Activated B cell treated with CpG ODN at 0.5 μM for 24 hours (primary cell): ENCODE results near the gene BRSK1. TPM values are rescaled to one million over a fixed set of nuclear protein-coding genes. Genes with fewer than 3 reads are reported as not detected.

ENCODE experiments used
- ATAC-seq: fragments of 200-7000 bp; cut with Tn5 transposase; one replicate; pipeline ENCODE4 v1.10.0; 2021; ENCODE audit warnings: low read depth, mild to moderate bottlenecking, moderate library complexity
- CTCF ChIA-PET: fragments of 350-600 bp; sonication (Branson Sonifier 250); formaldehyde crosslinking; loops from one replicate; lab custom pipeline; 2021; ENCODE audit warnings: antibody characterized with exemption; lab: Charles Lee
- POLR2A ChIA-PET: fragments of 350-600 bp; sonication (Branson Sonifier 250); formaldehyde crosslinking; loops from one replicate; lab custom pipeline; 2021; ENCODE audit warnings: antibody characterized with exemption; lab: Charles Lee
- DNase-seq: peaks from one replicate; pipeline ENCODE4 v3.0.0; 2022
- H3K27ac Mint-ChIP-seq: one replicate; pipeline ENCODE4 v1.8.0; 2020; ENCODE audit warnings: mixed read lengths
- H3K27me3 Mint-ChIP-seq: one replicate; pipeline ENCODE4 v1.8.0; 2021; ENCODE audit warnings: mixed read lengths
- H3K36me3 Mint-ChIP-seq: one replicate; pipeline ENCODE4 v1.8.0; 2021; ENCODE audit warnings: low read depth, mixed read lengths
- H3K4me1 Mint-ChIP-seq: one replicate; pipeline ENCODE4 v1.8.0; 2021; ENCODE audit warnings: mixed read lengths
- H3K4me3 Mint-ChIP-seq: one replicate; pipeline ENCODE4 v1.8.0; 2020; ENCODE audit warnings: mild to moderate bottlenecking, mixed read lengths
- H3K9me3 Mint-ChIP-seq: one replicate; pipeline ENCODE4 v1.8.0; 2020; ENCODE audit warnings: mixed read lengths
- CTCF ChIP-seq: fragments of 200-600 bp; IDR thresholded peaks from one replicate; pipeline ENCODE4 v1.8.0; 2022; ENCODE audit warnings: antibody characterized with exemption, mild to moderate bottlenecking
- intact Hi-C: fragments of 100-400 bp; cut with micrococcal nuclease; formaldehyde crosslinking; loops from one replicate; pipeline ENCODE4 v1.15.1; 2024
- total RNA-seq: library from RNA; stranded (reverse); gene quantifications from 2 replicates; pipeline ENCODE4 v1.2.3, GENCODE V29; 2022

BRSK1 gene
- total RNA-seq, 1 donor from 2014 or later = 2.7 TPM

- CTCF ChIA-PET = interaction anchor here (3.3 kb wide), 1 partner anchor 84 kb away, joined by 14 read pairs; the partner anchor contains the start of gene TMEM238
- H3K27ac Mint-ChIP-seq = no peak overlapping the region
- no peak for ATAC-seq
These were observed 16.2 kb downstream of the BRSK1 start for GRCh38 chr19:55299991-55300390.

GRCh38 chr19:55300886-55301458 is 17.2 kb downstream of the BRSK1 start:
- Mint-ChIP-seq H3K9me3 (no peaks in the 10 kb centered on the region), H3K4me1 (peaks cover 8% of the 10 kb centered on the region), H3K4me3 (peak overlapping the region; percentile 75), H3K27me3 (no peaks in the 10 kb centered on the region), H3K27ac (no peak overlapping the region), H3K36me3 (no peaks in the 10 kb centered on the region)
- DNase-seq = no peak
- POLR2A ChIA-PET = interaction anchor here (0.6 to 2.6 kb wide), 7 partner anchors 18 to 180 kb away, joined by 3 to 26 read pairs (median 7); partner anchors contain the start of genes HSPBP1, KMT5C, PPP6R1 and UBE2S
- no peak for ATAC-seq
- no peak for TF ChIP-seq CTCF
- CTCF ChIA-PET = interaction anchor here (0.7 to 3.3 kb wide), 12 partner anchors 9 to 203 kb away, joined by 3 to 15 read pairs (median 4); partner anchors contain the start of genes KMT5C, TMEM150B and TMEM238
- intact Hi-C loops = loop anchor here (1.0 to 5.0 kb wide), 3 partner anchors 24 to 159 kb away; no protein-coding TSS in a partner anchor

More at GRCh38 chr19:55299991-55300390, 16.2 kb downstream of the BRSK1 start:
- Mint-ChIP-seq H3K4me3 (no peak overlapping the region), H3K27me3 (no peaks in the 10 kb centered on the region), H3K4me1 (peaks cover 8% of the 10 kb centered on the region), H3K9me3 (no peaks in the 10 kb centered on the region), H3K36me3 (no peaks in the 10 kb centered on the region)
- DNase-seq = no peak
- no peak for TF ChIP-seq CTCF
- POLR2A ChIA-PET = interaction anchor here (0.6 kb wide), 1 partner anchor 108 kb away, joined by 6 read pairs; the partner anchor contains the start of gene UBE2S
- intact Hi-C loops = loop anchor here (1.0 to 5.0 kb wide), 3 partner anchors 23 to 158 kb away; no protein-coding TSS in a partner anchor

GRCh38 chr19:55301459-55302317 is 17.9 kb downstream of the BRSK1 start:
- Mint-ChIP-seq H3K4me1 (peaks cover 8% of the 10 kb centered on the region), H3K27ac (peak overlapping the region; percentile 37), H3K36me3 (no peaks in the 10 kb centered on the region), H3K4me3 (peak overlapping the region; percentile 75), H3K9me3 (no peaks in the 10 kb centered on the region), H3K27me3 (no peaks in the 10 kb centered on the region)
- POLR2A ChIA-PET = interaction anchor here (0.6 to 2.6 kb wide), 8 partner anchors 19 to 181 kb away, joined by 3 to 26 read pairs (median 6); partner anchors contain the start of genes HSPBP1, KMT5C, PPP6R1 and UBE2S
- DNase-seq = peak; percentile 95
- CTCF ChIA-PET = interaction anchor here (0.6 to 3.3 kb wide), 14 partner anchors 10 to 202 kb away, joined by 3 to 15 read pairs (median 4); partner anchors contain the start of genes KMT5C, TMEM150B and TMEM238
- peak; percentile 91 for ATAC-seq
- peak; percentile 90 for TF ChIP-seq CTCF
- intact Hi-C loops = loop anchor here (1.0 to 5.0 kb wide), 6 partner anchors 25 to 159 kb away; partner anchors contain the start of genes KMT5C, PPP6R1 and RPL28

GRCh38 chr19:55302318-55302703 is 18.5 kb downstream of the BRSK1 start:
- Mint-ChIP-seq H3K27me3 (no peaks in the 10 kb centered on the region), H3K27ac (peak overlapping the region; percentile 37), H3K4me3 (peak overlapping the region; percentile 75), H3K9me3 (no peaks in the 10 kb centered on the region), H3K4me1 (peaks cover 8% of the 10 kb centered on the region), H3K36me3 (no peaks in the 10 kb centered on the region)
- POLR2A ChIA-PET = interaction anchor here (0.6 to 2.6 kb wide), 6 partner anchors 19 to 105 kb away, joined by 3 to 26 read pairs (median 8); partner anchors contain the start of genes KMT5C, PPP6R1 and UBE2S
- intact Hi-C loops = loop anchor here (1.0 to 5.0 kb wide), 5 partner anchors 37 to 160 kb away; partner anchors contain the start of genes KMT5C, PPP6R1 and RPL28
- no peak for TF ChIP-seq CTCF
- ATAC-seq (no peak), DNase-seq (no peak)
- CTCF ChIA-PET = interaction anchor here (0.8 to 3.3 kb wide), 10 partner anchors 11 to 202 kb away, joined by 3 to 15 read pairs (median 6); partner anchors contain the start of genes KMT5C, TMEM150B and TMEM238
